ENCODE measurements around the gene SMPDL3B.
A peak's percentile ranks its signal among the peaks of the same experiment; 100 is the strongest.

SMPDL3B gene

GRCh38 chr1:27934818-27935549 lies at the start of gene SMPDL3B:
Gene SMPDL3B (plus strand): TSS chr1:27935000. CDS start chr1:27935184, 184 bp downstream.
- Mint-ChIP-seq H3K4me1 (peaks cover 53% of the 10 kb centered on the region), H3K4me3 (peak within 1 kb of the TSS; percentile 1), H3K9me3 (no peaks in the 10 kb centered on the region), H3K36me3 (no peaks in the 10 kb centered on the region), H3K27ac (no peak within 1 kb of the TSS), H3K27me3 (peaks cover 54% of the 10 kb centered on the region)
- DNase-seq: no peak
- CTCF ChIA-PET: interaction anchor here (0.6 to 1.1 kb wide), 4 partner anchors 10 to 176 kb away, joined by 3 read pairs; partner anchors contain the start of gene EYA3

GRCh38 chr1:27885114-27885528 lies 49.7 kb upstream of the SMPDL3B start:
- CTCF ChIA-PET: no interaction called here
- H3K4me3 Mint-ChIP-seq: no peak overlapping the region
- no peaks in the 10 kb centered on the region for H3K27me3 Mint-ChIP-seq
- H3K36me3 Mint-ChIP-seq: peaks cover 63% of the 10 kb centered on the region
- H3K9me3 Mint-ChIP-seq: no peaks in the 10 kb centered on the region
- DNase-seq: no peak
- peak overlapping the region; percentile 64 for H3K27ac Mint-ChIP-seq
- H3K4me1 Mint-ChIP-seq: peaks cover 53% of the 10 kb centered on the region

GRCh38 chr1:27885621-27886352 lies 49.0 kb upstream of the SMPDL3B start:
- DNase-seq: no peak
- peak overlapping the region; percentile 96 for H3K27ac Mint-ChIP-seq

GRCh38 chr1:27886353-27886679 lies 48.5 kb upstream of the SMPDL3B start:
- CTCF ChIA-PET: interaction anchor here (0.6 to 1.1 kb wide), 3 partner anchors 17 to 330 kb away, joined by 3 to 5 read pairs (median 3); partner anchors contain the start of gene IFI6
- no peak for DNase-seq
- no peaks in the 10 kb centered on the region for H3K9me3 Mint-ChIP-seq
- H3K4me3 Mint-ChIP-seq: no peak overlapping the region
- peaks cover 64% of the 10 kb centered on the region for H3K4me1 Mint-ChIP-seq
- H3K27me3 Mint-ChIP-seq: no peaks in the 10 kb centered on the region
- peak overlapping the region; percentile 96 for H3K27ac Mint-ChIP-seq
- peaks cover 70% of the 10 kb centered on the region for H3K36me3 Mint-ChIP-seq

More at GRCh38 chr1:27885621-27886352, 49.0 kb upstream of the SMPDL3B start:
- Mint-ChIP-seq H3K27me3 (no peaks in the 10 kb centered on the region), H3K4me3 (no peak overlapping the region), H3K9me3 (no peaks in the 10 kb centered on the region), H3K4me1 (peaks cover 59% of the 10 kb centered on the region), H3K36me3 (peaks cover 67% of the 10 kb centered on the region)
- CTCF ChIA-PET: interaction anchor here (0.6 to 1.1 kb wide), 3 partner anchors 17 to 329 kb away, joined by 3 to 5 read pairs (median 3); partner anchors contain the start of gene IFI6

GRCh38 chr1:27886744-27887143 lies 48.1 kb upstream of the SMPDL3B start:
- no peak for DNase-seq
- Mint-ChIP-seq H3K27me3 (no peaks in the 10 kb centered on the region), H3K27ac (peak overlapping the region; percentile 96), H3K4me3 (peak overlapping the region; percentile 55), H3K9me3 (no peaks in the 10 kb centered on the region), H3K36me3 (peaks cover 72% of the 10 kb centered on the region), H3K4me1 (peaks cover 69% of the 10 kb centered on the region)
- CTCF ChIA-PET: interaction anchor here (0.7 to 1.1 kb wide), 2 partner anchors 16 to 330 kb away, joined by 3 to 5 read pairs; no protein-coding TSS in a partner anchor

- H3K4me1 Mint-ChIP-seq: peaks cover 75% of the 10 kb centered on the region
- H3K27ac Mint-ChIP-seq: peak overlapping the region; percentile 96
- no peaks in the 10 kb centered on the region for H3K9me3 Mint-ChIP-seq
- H3K27me3 Mint-ChIP-seq: no peaks in the 10 kb centered on the region
- peak overlapping the region; percentile 55 for H3K4me3 Mint-ChIP-seq
- CTCF ChIA-PET: no interaction called here
- peaks cover 76% of the 10 kb centered on the region for H3K36me3 Mint-ChIP-seq
- peak; percentile 73 for DNase-seq
Observed at GRCh38 chr1:27887215-27888021, 47.4 kb upstream of the SMPDL3B start.

GRCh38 chr1:27889506-27889905 lies 45.3 kb upstream of the SMPDL3B start:
- Mint-ChIP-seq H3K27me3 (no peaks in the 10 kb centered on the region), H3K4me3 (no peak overlapping the region), H3K27ac (peak overlapping the region; percentile 96), H3K36me3 (peaks cover 82% of the 10 kb centered on the region), H3K9me3 (no peaks in the 10 kb centered on the region), H3K4me1 (peaks cover 78% of the 10 kb centered on the region)
- DNase-seq: no peak
- CTCF ChIA-PET: no interaction called here

- peak overlapping the region; percentile 13 for H3K4me3 Mint-ChIP-seq
- no peaks in the 10 kb centered on the region for H3K27me3 Mint-ChIP-seq
- peaks cover 76% of the 10 kb centered on the region for H3K36me3 Mint-ChIP-seq
- peaks cover 67% of the 10 kb centered on the region for H3K4me1 Mint-ChIP-seq
- peak; percentile 52 for DNase-seq
- no peaks in the 10 kb centered on the region for H3K9me3 Mint-ChIP-seq
- CTCF ChIA-PET: interaction anchor here (1.2 to 2.3 kb wide), 3 partner anchors 27 to 89 kb away, joined by 3 to 5 read pairs (median 4); no protein-coding TSS in a partner anchor
- peak overlapping the region; percentile 92 for H3K27ac Mint-ChIP-seq
Observed at GRCh38 chr1:27891196-27891889, 43.5 kb upstream of the SMPDL3B start.

- Mint-ChIP-seq H3K36me3 (peaks cover 61% of the 10 kb centered on the region), H3K27ac (peak overlapping the region; percentile 69), H3K9me3 (no peaks in the 10 kb centered on the region), H3K4me3 (no peak overlapping the region), H3K27me3 (no peaks in the 10 kb centered on the region), H3K4me1 (peaks cover 39% of the 10 kb centered on the region)
- CTCF ChIA-PET: no interaction called here
- DNase-seq: no peak
Observed at GRCh38 chr1:27894521-27894920, 40.3 kb upstream of the SMPDL3B start.

- Mint-ChIP-seq H3K4me1 (peaks cover 8% of the 10 kb centered on the region), H3K36me3 (peaks cover 43% of the 10 kb centered on the region), H3K27ac (no peak overlapping the region), H3K4me3 (no peak overlapping the region), H3K27me3 (no peaks in the 10 kb centered on the region), H3K9me3 (no peaks in the 10 kb centered on the region)
- CTCF ChIA-PET: no interaction called here
- no peak for DNase-seq
Observed at GRCh38 chr1:27906759-27907158, 28.0 kb upstream of the SMPDL3B start.

- DNase-seq: no peak
- H3K36me3 Mint-ChIP-seq: peaks cover 34% of the 10 kb centered on the region
- peak overlapping the region; percentile 100 for H3K4me3 Mint-ChIP-seq
- peak overlapping the region; percentile 75 for H3K27ac Mint-ChIP-seq
- CTCF ChIA-PET: no interaction called here
- peaks cover 13% of the 10 kb centered on the region for H3K27me3 Mint-ChIP-seq
- peaks cover 6% of the 10 kb centered on the region for H3K9me3 Mint-ChIP-seq
- H3K4me1 Mint-ChIP-seq: peaks cover 29% of the 10 kb centered on the region
Observed at GRCh38 chr1:27912429-27912828, 22.4 kb upstream of the SMPDL3B start.

- H3K4me3 Mint-ChIP-seq: peak overlapping the region; percentile 100
- peaks cover 29% of the 10 kb centered on the region for H3K4me1 Mint-ChIP-seq
- peaks cover 19% of the 10 kb centered on the region for H3K36me3 Mint-ChIP-seq
Observed at GRCh38 chr1:27915082-27915575, 19.7 kb upstream of the SMPDL3B start.

GRCh38 chr1:27922272-27922671 lies 12.5 kb upstream of the SMPDL3B start:
- Mint-ChIP-seq H3K27ac (no peak overlapping the region), H3K36me3 (no peaks in the 10 kb centered on the region), H3K4me1 (no peaks in the 10 kb centered on the region), H3K9me3 (no peaks in the 10 kb centered on the region), H3K4me3 (no peak overlapping the region), H3K27me3 (peaks cover 24% of the 10 kb centered on the region)
- CTCF ChIA-PET: no interaction called here
- DNase-seq: no peak

More at GRCh38 chr1:27915082-27915575, 19.7 kb upstream of the SMPDL3B start:
- H3K27me3 Mint-ChIP-seq: peaks cover 30% of the 10 kb centered on the region
- H3K9me3 Mint-ChIP-seq: peaks cover 6% of the 10 kb centered on the region
- no peak for DNase-seq
- peak overlapping the region; percentile 96 for H3K27ac Mint-ChIP-seq
- CTCF ChIA-PET: no interaction called here

All from activated naive CD4-positive, alpha-beta T cell treated with anti-CD3 and anti-CD28 coated beads, Interleukin-2, amount 10 ng/mL, durations not matched to agents 7 days and 5 days (primary cell).